Activated T-cell treated with anti-CD3 and anti-CD28 coated beads, Interleukin-2, amount 50 U/mL, for 4 hours (primary cell): ENCODE results near the gene OR6B1. TPM values are rescaled to one million over a fixed set of nuclear protein-coding genes. Genes with fewer than 3 reads are reported as not detected.
"Not testable (repeated sequence)": the region's sequence is repeated elsewhere in the genome, so short reads cannot be mapped to it uniquely, and the experiment has no call there.

ENCODE experiments used
- ATAC-seq, 2 donors: fragments of 200-7000 bp; cut with Tn5 transposase; one replicate each; pipeline ENCODE4 v1.10.0; 2021
- DNase-seq: peaks from one replicate; pipeline ENCODE4 v3.0.0-alpha.2; 2020
- H3K27me3 Mint-ChIP-seq: one replicate; pipeline ENCODE4 v1.8.0; 2021; ENCODE audit warnings: low read depth, mixed read lengths
- H3K36me3 Mint-ChIP-seq: one replicate; pipeline ENCODE4 v1.8.0; 2022; ENCODE audit warnings: mixed read lengths; ENCODE audit not compliant: insufficient read depth
- H3K4me1 Mint-ChIP-seq: one replicate; pipeline ENCODE4 v1.8.0; 2021; ENCODE audit warnings: low read depth, mixed read lengths
- H3K4me3 Mint-ChIP-seq: one replicate; pipeline ENCODE4 v1.8.0; 2021; ENCODE audit warnings: mild to moderate bottlenecking, moderate library complexity, mixed read lengths
- H3K9me3 Mint-ChIP-seq: one replicate; pipeline ENCODE4 v1.8.0; 2021; ENCODE audit warnings: mixed read lengths
- total RNA-seq, 3 donors: library from RNA; stranded (reverse); gene quantifications; one replicate each; pipeline ENCODE4 v1.2.1, GENCODE V29; 2021

The OR6B1 gene
- total RNA-seq, 3 donors from 2014 or later: not detected

DNA sequence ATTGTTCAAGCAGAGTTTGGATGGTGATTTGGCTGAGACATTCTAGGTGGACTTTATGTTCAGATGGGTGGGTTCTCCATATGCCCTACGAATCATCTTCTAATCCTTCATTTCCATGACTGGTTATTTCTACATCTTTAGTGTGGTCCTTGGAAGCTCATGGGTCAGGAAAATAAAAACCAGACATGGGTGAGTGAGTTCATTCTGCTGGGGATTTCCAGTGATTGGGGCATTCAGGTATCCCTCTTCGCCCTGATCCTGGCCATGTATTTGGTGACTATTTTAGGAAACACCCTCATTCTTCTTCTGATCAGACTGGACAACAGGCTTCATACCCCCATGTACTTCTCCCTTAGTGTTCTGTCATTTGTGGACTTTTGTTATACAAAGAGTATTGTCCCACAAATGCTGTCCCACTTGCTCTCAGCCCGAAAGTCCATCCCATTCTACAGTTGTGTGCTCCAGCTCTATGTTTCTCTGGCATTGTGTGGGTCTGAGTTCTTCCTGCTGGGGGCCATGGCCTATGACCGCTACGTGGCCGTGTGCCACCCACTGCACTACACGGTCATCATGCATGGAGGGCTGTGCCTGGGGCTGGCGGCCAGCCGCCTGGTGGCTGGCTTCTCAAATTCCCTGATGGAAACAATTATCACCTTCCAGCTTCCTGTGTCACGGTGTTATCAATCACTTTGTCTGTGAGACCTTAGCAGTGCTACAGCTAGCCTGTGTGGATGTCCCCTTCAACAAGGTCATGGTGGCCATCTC lies 19.2 kb upstream of the OR6B1 start:
- H3K36me3 Mint-ChIP-seq: no peaks in the 10 kb centered on the region
- H3K4me1 Mint-ChIP-seq: no peaks in the 10 kb centered on the region
- H3K27me3 Mint-ChIP-seq: no peaks in the 10 kb centered on the region
- ATAC-seq: no peak
- H3K4me3 Mint-ChIP-seq: no peak overlapping the region
- no peak for DNase-seq
- no peaks in the 10 kb centered on the region for H3K9me3 Mint-ChIP-seq

GRCh38 chr7:143983960-143984359 lies 16.2 kb upstream of the OR6B1 start:
- no peak overlapping the region for H3K4me3 Mint-ChIP-seq
- ATAC-seq (no peak), DNase-seq (no peak)
- no peaks in the 10 kb centered on the region for H3K27me3 Mint-ChIP-seq
- peaks cover 11% of the 10 kb centered on the region for H3K4me1 Mint-ChIP-seq
- no peaks in the 10 kb centered on the region for H3K9me3 Mint-ChIP-seq
- no peaks in the 10 kb centered on the region for H3K36me3 Mint-ChIP-seq

GRCh38 chr7:143987513-143987912 lies 12.6 kb upstream of the OR6B1 start:
- Mint-ChIP-seq H3K4me3 (no peak overlapping the region), H3K36me3 (no peaks in the 10 kb centered on the region), H3K27me3 (no peaks in the 10 kb centered on the region), H3K9me3 (peaks cover 14% of the 10 kb centered on the region), H3K4me1 (peaks cover 11% of the 10 kb centered on the region)
- DNase-seq (no peak), ATAC-seq (no peak)

DNA sequence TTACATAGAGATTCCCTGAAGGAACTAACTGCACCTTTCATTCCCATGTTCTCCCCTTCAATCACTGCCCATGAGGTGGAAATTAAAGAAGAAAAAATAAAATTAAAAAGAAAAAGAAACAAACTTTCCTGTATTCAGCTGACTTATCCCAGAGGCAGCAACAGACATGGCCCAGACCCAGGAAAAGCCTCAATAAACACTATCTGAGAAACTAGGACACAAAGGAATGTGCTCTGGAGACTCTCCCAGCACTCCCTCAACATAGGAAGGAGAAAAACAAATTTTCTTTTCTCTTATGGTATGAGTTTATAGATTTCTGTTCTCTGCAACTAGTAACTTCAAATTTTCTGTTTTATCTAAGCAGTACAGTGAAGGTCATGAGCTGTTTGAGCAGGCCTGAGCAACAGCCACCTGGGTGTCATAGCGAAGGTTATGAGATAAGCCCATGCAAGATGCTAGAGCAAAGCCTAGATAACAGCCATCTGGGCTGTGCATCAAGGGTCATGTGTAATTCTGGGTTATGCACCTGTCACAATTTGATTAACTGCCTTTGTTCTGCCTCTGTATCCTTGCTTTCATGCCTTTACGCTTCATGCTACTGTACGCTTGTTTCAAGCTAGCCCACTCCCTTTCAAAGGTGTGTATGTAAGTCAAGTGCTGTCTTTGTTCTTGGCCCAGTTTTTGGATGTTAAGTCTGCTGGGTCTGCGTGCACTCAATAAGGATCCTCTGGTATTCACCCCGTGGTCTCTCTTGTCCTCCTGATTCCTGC lies 11.0 kb upstream of the OR6B1 start:
- Mint-ChIP-seq H3K36me3 (no peaks in the 10 kb centered on the region), H3K27me3 (no peaks in the 10 kb centered on the region), H3K9me3 (peaks cover 14% of the 10 kb centered on the region), H3K4me3 (no peak overlapping the region), H3K4me1 (peaks cover 11% of the 10 kb centered on the region)
- ATAC-seq (no peak), DNase-seq (no peak)

- H3K4me1 Mint-ChIP-seq: peaks cover 3% of the 10 kb centered on the region
- peaks cover 14% of the 10 kb centered on the region for H3K9me3 Mint-ChIP-seq
- no peaks in the 10 kb centered on the region for H3K36me3 Mint-ChIP-seq
- H3K27me3 Mint-ChIP-seq: no peaks in the 10 kb centered on the region
- H3K4me3 Mint-ChIP-seq: no peak overlapping the region
- ATAC-seq (no peak), DNase-seq (no peak)
Observed at GRCh38 chr7:143992670-143993069, 7.5 kb upstream of the OR6B1 start.

DNA sequence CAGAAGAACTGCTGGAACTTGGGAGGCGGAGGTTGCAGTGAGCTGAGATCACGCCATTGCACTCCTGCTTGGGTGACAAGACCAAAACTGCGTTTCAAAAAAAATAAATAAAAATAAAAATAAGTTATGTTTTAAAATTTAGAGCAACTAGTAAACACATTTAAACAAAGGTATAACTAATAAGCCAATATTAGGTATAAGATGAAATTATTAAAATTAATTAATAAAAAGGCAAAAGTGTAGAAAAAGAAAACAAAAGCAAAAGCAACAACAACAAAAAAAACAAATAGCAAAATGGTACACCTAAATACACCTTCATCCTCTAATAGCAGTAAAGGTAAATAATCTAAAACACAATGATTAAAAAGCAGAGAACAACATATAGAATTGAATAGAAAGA lies 6.2 kb upstream of the OR6B1 start:
- Mint-ChIP-seq H3K9me3 (peaks cover 14% of the 10 kb centered on the region), H3K4me1 (no peaks in the 10 kb centered on the region), H3K4me3 (no peak overlapping the region), H3K27me3 (no peaks in the 10 kb centered on the region), H3K36me3 (no peaks in the 10 kb centered on the region)
- DNase-seq (no peak), ATAC-seq (no peak)

- DNase-seq (no peak), ATAC-seq (no peak)
- H3K9me3 Mint-ChIP-seq: no peaks in the 10 kb centered on the region
- H3K4me3 Mint-ChIP-seq: no peak overlapping the region
- H3K36me3 Mint-ChIP-seq: no peaks in the 10 kb centered on the region
- peaks cover under 1% of the 10 kb centered on the region for H3K27me3 Mint-ChIP-seq
- H3K4me1 Mint-ChIP-seq: no peaks in the 10 kb centered on the region
Observed at GRCh38 chr7:144001543-144001942, 1.4 kb downstream of the OR6B1 start.

GRCh38 chr7:144004703-144005102 lies 4.6 kb downstream of the OR6B1 start:
- DNase-seq (no peak), ATAC-seq (no peak)
- Mint-ChIP-seq H3K4me1 (no peaks in the 10 kb centered on the region), H3K27me3 (peaks cover 7% of the 10 kb centered on the region), H3K4me3 (no peak overlapping the region), H3K9me3 (peaks cover 10% of the 10 kb centered on the region), H3K36me3 (no peaks in the 10 kb centered on the region)

GRCh38 chr7:144006029-144006691 lies 6.0 kb downstream of the OR6B1 start:
- peaks cover 7% of the 10 kb centered on the region for H3K27me3 Mint-ChIP-seq
- no peaks in the 10 kb centered on the region for H3K4me1 Mint-ChIP-seq
- no peak for DNase-seq
- no peak overlapping the region for H3K4me3 Mint-ChIP-seq
- H3K9me3 Mint-ChIP-seq: peaks cover 14% of the 10 kb centered on the region
- no peak for ATAC-seq
- no peaks in the 10 kb centered on the region for H3K36me3 Mint-ChIP-seq

DNA sequence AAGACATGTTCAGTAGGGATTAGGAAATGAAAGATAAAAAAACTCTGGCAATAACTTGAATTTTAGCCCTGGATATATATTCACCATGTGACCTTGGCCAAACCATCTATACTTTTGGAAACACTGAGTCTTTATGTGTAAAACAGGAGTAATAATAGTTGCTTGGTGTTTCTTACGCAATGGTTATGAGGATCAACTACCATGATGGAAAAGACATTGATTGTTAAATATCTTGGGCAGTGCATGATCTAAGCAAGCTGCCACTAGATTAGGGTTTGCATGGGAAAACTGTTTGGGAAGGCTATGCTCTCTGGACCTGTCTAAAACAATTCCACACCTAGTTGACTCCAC lies 6.5 kb downstream of the OR6B1 start:
- Mint-ChIP-seq H3K4me1 (no peaks in the 10 kb centered on the region), H3K27me3 (peaks cover 7% of the 10 kb centered on the region), H3K36me3 (no peaks in the 10 kb centered on the region), H3K4me3 (no peak overlapping the region), H3K9me3 (peaks cover 14% of the 10 kb centered on the region)
- no peak for ATAC-seq
- DNase-seq: no peak

- no peak overlapping the region for H3K4me3 Mint-ChIP-seq
- no peaks in the 10 kb centered on the region for H3K36me3 Mint-ChIP-seq
- H3K9me3 Mint-ChIP-seq: peaks cover 14% of the 10 kb centered on the region
- peaks cover 7% of the 10 kb centered on the region for H3K27me3 Mint-ChIP-seq
- ATAC-seq: no peak
- no peaks in the 10 kb centered on the region for H3K4me1 Mint-ChIP-seq
- DNase-seq: no peak
Observed at GRCh38 chr7:144009361-144009760, 9.2 kb downstream of the OR6B1 start.

- not testable (repeated sequence) for H3K4me3 Mint-ChIP-seq, ATAC-seq, H3K36me3 Mint-ChIP-seq, H3K4me1 Mint-ChIP-seq, DNase-seq
- Mint-ChIP-seq H3K27me3 (peaks cover 11% of the 10 kb centered on the region), H3K9me3 (peaks cover 14% of the 10 kb centered on the region)
Observed at GRCh38 chr7:144010061-144010460, 9.9 kb downstream of the OR6B1 start.

GRCh38 chr7:144010821-144011220 lies 10.7 kb downstream of the OR6B1 start:
- not testable (repeated sequence) for H3K4me1 Mint-ChIP-seq, ATAC-seq, H3K36me3 Mint-ChIP-seq, H3K4me3 Mint-ChIP-seq, DNase-seq
- Mint-ChIP-seq H3K27me3 (peaks cover 12% of the 10 kb centered on the region), H3K9me3 (peaks cover 14% of the 10 kb centered on the region)

GRCh38 chr7:144011458-144012230 lies 11.5 kb downstream of the OR6B1 start:
- Mint-ChIP-seq H3K36me3 (no peaks in the 10 kb centered on the region), H3K4me3 (no peak overlapping the region), H3K27me3 (peaks cover 11% of the 10 kb centered on the region), H3K4me1 (no peaks in the 10 kb centered on the region), H3K9me3 (peaks cover 14% of the 10 kb centered on the region)
- ATAC-seq: no peak
- DNase-seq: no peak
